Measurements from ENCODE around the gene KITLG.
"Not testable (repeated sequence)": the region's sequence is repeated elsewhere in the genome, so short reads cannot be mapped to it uniquely, and the experiment has no call there.

KITLG gene

DNA sequence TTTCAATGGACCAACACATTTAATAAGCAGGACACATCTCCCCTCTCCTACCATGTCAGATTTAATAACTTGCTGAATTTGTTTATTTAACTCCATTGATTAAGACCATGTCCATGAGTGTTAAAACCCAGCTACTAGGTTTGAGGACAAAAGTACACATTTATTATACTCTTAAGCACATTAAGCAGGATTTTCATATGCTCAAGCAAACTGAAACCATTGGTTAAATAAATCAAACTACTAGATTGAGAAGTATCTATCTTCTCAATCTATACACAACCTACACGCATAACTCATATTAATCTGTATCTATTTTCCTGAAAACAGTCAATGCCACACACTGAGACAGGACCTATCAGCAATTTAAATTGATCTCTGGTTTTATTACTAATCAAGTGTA lies 85.2 kb downstream of the KITLG start:
- no peak for DNase-seq

DNA sequence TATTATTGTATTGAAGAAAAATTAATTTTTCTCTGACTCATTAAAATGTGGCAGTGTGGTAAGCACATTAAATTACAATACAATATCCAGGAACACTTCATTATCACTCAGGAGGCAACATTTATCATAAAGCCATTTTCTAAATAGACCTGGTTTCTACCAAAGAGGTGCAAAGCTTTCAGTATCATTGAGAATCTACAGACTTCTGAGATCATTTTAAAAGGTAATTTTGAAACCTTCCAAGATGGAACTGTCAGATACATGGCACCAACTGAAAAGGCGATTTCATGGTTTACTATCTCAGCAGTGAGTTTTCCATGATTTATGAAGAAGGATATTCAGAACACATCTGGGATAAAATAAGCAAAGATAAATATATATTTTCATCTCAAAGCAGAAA lies 85.8 kb downstream of the KITLG start:
- DNase-seq, result no peak

DNA sequence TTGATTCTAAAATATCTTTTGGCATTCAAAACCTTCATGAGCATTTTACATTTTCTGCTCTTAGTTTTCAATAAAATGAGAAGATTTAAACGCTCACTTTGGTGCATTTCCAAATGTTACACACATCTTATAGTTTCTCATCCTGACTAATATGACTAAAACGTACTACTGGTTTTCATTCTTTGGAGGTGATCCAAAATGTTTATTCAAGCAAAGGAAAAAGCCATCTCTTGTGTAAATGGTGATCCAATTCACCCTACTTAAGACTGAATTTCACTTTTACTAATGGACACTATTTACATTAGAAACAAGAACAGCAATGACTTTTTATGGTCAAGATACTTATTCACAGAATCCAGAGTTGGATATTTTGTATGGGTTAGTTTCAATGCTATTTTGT lies 86.6 kb downstream of the KITLG start:
- no peak for DNase-seq

DNA sequence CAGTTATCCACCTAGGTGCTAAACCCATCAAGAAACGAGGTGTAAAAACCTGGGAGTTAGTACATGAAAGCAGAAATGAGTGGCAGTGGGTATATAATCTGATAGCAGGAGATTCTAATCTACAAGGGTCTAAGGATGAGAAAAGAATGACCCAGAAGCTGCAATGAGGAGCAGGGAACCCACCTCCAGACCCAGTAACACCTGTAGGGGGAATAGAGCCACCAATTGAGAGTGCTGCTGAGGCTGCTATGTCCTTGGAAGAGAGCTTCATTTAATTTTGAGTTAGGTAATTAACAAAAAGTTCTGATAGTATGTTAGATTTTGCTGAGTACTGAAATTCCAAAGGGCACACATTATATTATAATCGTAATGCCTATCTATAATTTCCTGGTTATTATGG lies 89.8 kb downstream of the KITLG start:
- DNase-seq, result no peak

- no peak for DNase-seq
Measured at GRCh38 chr12:88472775-88473174, 107.5 kb downstream of the KITLG start.

- DNase-seq, result no peak
Measured at GRCh38 chr12:88472248-88472647, 108.0 kb downstream of the KITLG start.

DNA sequence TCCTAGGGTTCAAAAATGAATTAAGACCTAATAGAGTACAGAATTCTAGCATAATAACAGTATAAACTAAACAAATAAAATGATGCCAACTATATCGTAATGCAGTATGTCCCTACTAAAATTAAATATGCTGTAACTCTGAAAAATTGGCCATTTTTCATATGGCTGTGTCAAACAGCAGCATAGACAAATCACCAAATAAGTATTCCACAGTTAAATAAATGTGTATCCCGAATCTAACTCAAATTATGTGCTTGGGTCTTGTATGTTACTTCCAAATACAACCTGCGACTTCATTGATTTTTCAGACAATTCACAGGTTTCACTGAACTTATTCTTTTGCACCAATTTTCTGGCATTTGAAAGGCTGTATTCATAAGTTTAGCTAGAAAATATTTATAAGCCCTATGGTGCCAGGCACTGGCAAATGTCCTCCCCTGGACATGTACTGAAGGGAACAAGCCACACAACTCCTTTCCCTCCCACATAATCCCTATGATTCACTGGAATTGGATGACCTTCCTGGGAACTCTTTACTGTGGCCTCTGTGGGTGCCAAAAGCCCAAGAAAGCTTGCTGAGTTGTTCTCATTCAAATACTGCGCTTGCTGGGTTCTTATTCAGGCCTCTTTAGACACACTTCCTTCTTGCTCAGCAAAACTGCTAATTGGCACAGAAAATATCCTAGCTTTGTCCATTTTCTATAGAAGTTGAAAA lies 108.8 kb downstream of the KITLG start:
- DNase-seq, result no peak

GRCh38 chr12:88469154-88469553 lies 111.1 kb downstream of the KITLG start:
- no peak for DNase-seq

GRCh38 chr12:88468581-88468980 lies 111.7 kb downstream of the KITLG start:
- DNase-seq, result no peak

- not testable (repeated sequence) for DNase-seq
Measured at GRCh38 chr12:88466708-88467107, 113.6 kb downstream of the KITLG start.

- DNase-seq, result no peak
Measured at GRCh38 chr12:88458327-88458726, 121.9 kb downstream of the KITLG start.

DNA sequence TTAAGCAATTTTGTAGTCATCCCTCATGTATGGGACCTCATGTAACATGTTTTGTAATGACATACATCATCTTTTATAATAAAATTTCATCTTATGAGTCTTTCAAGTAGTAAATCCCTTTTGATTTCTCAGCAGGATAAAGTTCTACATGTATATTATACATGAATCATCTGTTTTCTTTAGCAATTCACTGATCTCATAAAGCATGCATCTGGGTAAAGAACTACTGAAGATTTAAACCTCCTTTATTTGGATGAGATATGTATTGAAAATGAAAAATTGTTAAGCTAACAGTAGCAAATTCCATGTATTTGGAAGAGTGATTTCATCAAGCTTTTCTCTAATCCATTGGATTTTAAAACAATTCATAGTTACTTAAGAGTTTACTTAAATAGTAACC lies 126.9 kb downstream of the KITLG start:
- DNase-seq, result no peak

- DNase-seq, result no peak
Measured at GRCh38 chr12:88451205-88451604, 129.1 kb downstream of the KITLG start.

GRCh38 chr12:88450136-88450535 lies 130.1 kb downstream of the KITLG start:
- DNase-seq, result no peak

GRCh38 chr12:88448337-88448915 lies 131.8 kb downstream of the KITLG start:
- DNase-seq, result peak; percentile 10

DNA sequence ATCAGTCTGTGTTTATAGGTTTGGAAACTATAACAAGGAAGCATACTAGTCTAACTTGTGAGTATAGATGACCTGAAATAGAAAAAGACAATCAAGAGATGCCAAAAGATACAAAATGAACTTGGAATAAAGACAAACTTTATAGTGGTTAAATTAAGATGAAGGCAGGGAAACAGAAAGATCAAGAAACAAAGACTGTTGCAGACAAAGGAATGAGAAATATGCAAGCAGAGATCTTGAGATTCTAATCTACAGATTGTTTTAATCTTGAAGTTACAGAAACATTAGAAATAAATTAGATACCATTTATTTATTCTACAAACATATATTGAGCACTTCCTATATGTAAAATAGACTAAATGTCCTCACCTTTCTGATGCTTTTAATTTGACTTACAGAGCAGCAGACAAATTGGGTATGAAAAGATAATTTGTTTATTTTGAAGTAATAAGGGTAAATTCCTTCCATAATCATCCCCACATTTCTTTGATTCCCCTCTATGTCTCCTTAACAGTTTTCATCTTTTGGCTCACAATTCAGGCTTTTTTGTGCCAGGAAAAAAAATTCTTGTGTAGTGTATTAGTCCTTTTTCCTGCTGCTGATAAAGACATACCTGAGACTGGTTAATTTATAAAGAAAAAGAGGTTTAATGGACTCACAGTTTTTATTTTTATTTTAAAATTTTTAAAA lies 134.4 kb downstream of the KITLG start:
- no peak for DNase-seq

DNA sequence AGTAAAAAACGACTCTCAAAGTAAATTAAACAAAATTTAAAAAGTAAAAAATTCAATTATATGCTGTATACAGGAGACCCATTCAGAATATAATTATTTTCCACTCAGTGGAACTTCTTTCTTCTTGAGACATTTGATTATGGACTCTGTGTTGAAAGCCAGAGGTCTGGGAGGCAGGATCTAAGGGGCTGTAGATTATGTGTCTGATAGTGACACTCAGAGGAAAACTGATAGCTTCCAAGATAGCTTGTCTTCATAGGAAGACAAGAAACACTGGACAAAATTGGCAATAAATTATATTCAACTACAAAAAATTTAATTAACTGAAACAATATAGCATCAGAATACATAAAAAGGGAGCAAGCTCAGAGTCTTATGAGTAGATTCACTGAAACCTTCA lies 135.8 kb downstream of the KITLG start:
- no peak for DNase-seq
